Memory B cell (primary cell): ENCODE data around the gene AP3S2.

Experiments used
- ATAC-seq: fragments of 150-1000 bp; cut with Tn5 transposase; 2 replicates; pipeline ENCODE4 v1.10.0; 2021; ENCODE audit warnings: low read depth, mild to moderate bottlenecking, moderate library complexity
- DNase-seq, 2 donors: peaks; one replicate each; pipeline ENCODE4 v3.0.0; 2022; ENCODE audit warnings: low spot score in 2 of 2
- H3K27ac Mint-ChIP-seq: one replicate; pipeline ENCODE4 v1.8.0; 2022; ENCODE audit warnings: mild to moderate bottlenecking, moderate library complexity, mixed read lengths
- H3K27me3 Mint-ChIP-seq: one replicate; pipeline ENCODE4 v1.8.0; 2022; ENCODE audit warnings: mixed read lengths
- H3K36me3 Mint-ChIP-seq: one replicate; pipeline ENCODE4 v1.8.0; 2022; ENCODE audit warnings: mild to moderate bottlenecking, mixed read lengths
- H3K4me1 Mint-ChIP-seq: one replicate; pipeline ENCODE4 v1.8.0; 2022; ENCODE audit warnings: mixed read lengths
- H3K4me3 Mint-ChIP-seq: one replicate; pipeline ENCODE4 v1.8.0; 2022; ENCODE audit warnings: mild to moderate bottlenecking, moderate library complexity, mixed read lengths
- H3K9me3 Mint-ChIP-seq: one replicate; pipeline ENCODE4 v1.8.0; 2022; ENCODE audit warnings: mixed read lengths

AP3S2 gene

GRCh38 chr15:89805241-89806209 is 88.3 kb downstream of the AP3S2 start:
- Mint-ChIP-seq H3K36me3 (peaks cover 6% of the 10 kb centered on the region), H3K4me1 (peaks cover 3% of the 10 kb centered on the region), H3K9me3 (no peaks in the 10 kb centered on the region), H3K27ac (no peak overlapping the region), H3K27me3 (peaks cover 21% of the 10 kb centered on the region), H3K4me3 (no peak overlapping the region)
- DNase-seq (no peak), ATAC-seq (no peak)

GRCh38 chr15:89803941-89804800 is 89.6 kb downstream of the AP3S2 start:
- H3K4me3 Mint-ChIP-seq, result no peak overlapping the region
- no peak overlapping the region for H3K27ac Mint-ChIP-seq
- ATAC-seq (no peak), DNase-seq (no peak)
- peaks cover 14% of the 10 kb centered on the region for H3K4me1 Mint-ChIP-seq
- no peaks in the 10 kb centered on the region for H3K9me3 Mint-ChIP-seq
- peaks cover 21% of the 10 kb centered on the region for H3K27me3 Mint-ChIP-seq
- H3K36me3 Mint-ChIP-seq, result peaks cover 4% of the 10 kb centered on the region

GRCh38 chr15:89802986-89803824 is 90.6 kb downstream of the AP3S2 start:
- DNase-seq, result no peak
- Mint-ChIP-seq H3K27ac (no peak overlapping the region), H3K4me3 (no peak overlapping the region), H3K4me1 (peaks cover 15% of the 10 kb centered on the region), H3K27me3 (peaks cover 21% of the 10 kb centered on the region), H3K9me3 (no peaks in the 10 kb centered on the region), H3K36me3 (peaks cover 4% of the 10 kb centered on the region)
- ATAC-seq, result no peak

GRCh38 chr15:89802231-89802928 is 91.4 kb downstream of the AP3S2 start:
- Mint-ChIP-seq H3K27me3 (peaks cover 21% of the 10 kb centered on the region), H3K27ac (no peak overlapping the region), H3K36me3 (peaks cover 4% of the 10 kb centered on the region), H3K4me1 (peaks cover 15% of the 10 kb centered on the region), H3K4me3 (no peak overlapping the region), H3K9me3 (no peaks in the 10 kb centered on the region)
- ATAC-seq (no peak), DNase-seq (no peak)

GRCh38 chr15:89801471-89802195 is 92.2 kb downstream of the AP3S2 start:
- Mint-ChIP-seq H3K4me3 (no peak overlapping the region), H3K4me1 (peaks cover 15% of the 10 kb centered on the region), H3K27ac (no peak overlapping the region), H3K36me3 (peaks cover 5% of the 10 kb centered on the region), H3K9me3 (peaks cover 2% of the 10 kb centered on the region), H3K27me3 (peaks cover 21% of the 10 kb centered on the region)
- DNase-seq (no peak), ATAC-seq (no peak)

- no peak overlapping the region for H3K4me3 Mint-ChIP-seq
Observed at GRCh38 chr15:89799918-89800498, 93.8 kb downstream of the AP3S2 start.

GRCh38 chr15:89799011-89799911 is 94.5 kb downstream of the AP3S2 start:
- ATAC-seq (peak; percentile 63), DNase-seq (no peak)
- peaks cover 6% of the 10 kb centered on the region for H3K9me3 Mint-ChIP-seq
- H3K4me3 Mint-ChIP-seq, result no peak overlapping the region
- peaks cover 5% of the 10 kb centered on the region for H3K36me3 Mint-ChIP-seq
- peaks cover 16% of the 10 kb centered on the region for H3K27me3 Mint-ChIP-seq
- no peak overlapping the region for H3K27ac Mint-ChIP-seq
- peaks cover 15% of the 10 kb centered on the region for H3K4me1 Mint-ChIP-seq

More at GRCh38 chr15:89799918-89800498, 93.8 kb downstream of the AP3S2 start:
- Mint-ChIP-seq H3K27me3 (peaks cover 19% of the 10 kb centered on the region), H3K27ac (no peak overlapping the region), H3K4me1 (peaks cover 15% of the 10 kb centered on the region), H3K9me3 (peaks cover 5% of the 10 kb centered on the region), H3K36me3 (peaks cover 5% of the 10 kb centered on the region)
- ATAC-seq (no peak), DNase-seq (no peak)

- DNase-seq, result no peak
- Mint-ChIP-seq H3K36me3 (peaks cover 5% of the 10 kb centered on the region), H3K27me3 (peaks cover 14% of the 10 kb centered on the region), H3K4me3 (no peak overlapping the region), H3K9me3 (peaks cover 6% of the 10 kb centered on the region), H3K27ac (no peak overlapping the region), H3K4me1 (peaks cover 15% of the 10 kb centered on the region)
- no peak for ATAC-seq
Observed at GRCh38 chr15:89797678-89798201, 96.1 kb downstream of the AP3S2 start.

- peaks cover 3% of the 10 kb centered on the region for H3K27me3 Mint-ChIP-seq
- peaks cover 12% of the 10 kb centered on the region for H3K4me1 Mint-ChIP-seq
- no peak overlapping the region for H3K4me3 Mint-ChIP-seq
- no peak overlapping the region for H3K27ac Mint-ChIP-seq
- H3K36me3 Mint-ChIP-seq, result peaks cover 2% of the 10 kb centered on the region
- no peak for DNase-seq
- no peak for ATAC-seq
- peaks cover 6% of the 10 kb centered on the region for H3K9me3 Mint-ChIP-seq
Observed at GRCh38 chr15:89795996-89796395, 97.8 kb downstream of the AP3S2 start.

GRCh38 chr15:89794627-89795241 is 99.1 kb downstream of the AP3S2 start:
- Mint-ChIP-seq H3K4me1 (peaks cover 6% of the 10 kb centered on the region), H3K36me3 (peaks cover 2% of the 10 kb centered on the region), H3K27ac (no peak overlapping the region), H3K27me3 (peaks cover 3% of the 10 kb centered on the region), H3K9me3 (peaks cover 6% of the 10 kb centered on the region), H3K4me3 (no peak overlapping the region)
- ATAC-seq (no peak), DNase-seq (no peak)

- Mint-ChIP-seq H3K27me3 (peaks cover 3% of the 10 kb centered on the region), H3K4me3 (no peak overlapping the region), H3K9me3 (peaks cover 8% of the 10 kb centered on the region), H3K4me1 (no peaks in the 10 kb centered on the region), H3K36me3 (peaks cover 4% of the 10 kb centered on the region), H3K27ac (no peak overlapping the region)
- DNase-seq, result no peak
- no peak for ATAC-seq
Observed at GRCh38 chr15:89792106-89792805, 101.5 kb downstream of the AP3S2 start.
